Pancreas (tissue), 10 donors: ENCODE results near the gene KIF23. TPM values are rescaled to one million over a fixed set of nuclear protein-coding genes. Genes with fewer than 3 reads are reported as not detected.

ENCODE experiments used
- ATAC-seq, 4 donors: fragments of 200-7000 bp; cut with Tn5 transposase; one replicate each; pipeline versions ENCODE4 v1.8.0 to v1.9.1; 2020; ENCODE audit warnings: mild to moderate bottlenecking in 4 of 4, moderate library complexity in 4 of 4
- DNase-seq, 6 donors: peaks; one replicate each; pipeline ENCODE4 v3.0.0-alpha.2; 2020
- FAIRE-seq: peaks from 2 replicates; lab custom pipeline; 2012; peaks lifted over from hg19 to GRCh38; lab: Jason Lieb, UNC
- H3K27ac ChIP-seq, 4 donors: fragments of 200-600 bp; sonication (generic); 1 replicate in 3 of 4; 2 replicates in 1 of 4; pipeline versions ENCODE4 v1.5.0 to v1.8.0; 2020
- H3K27me3 ChIP-seq, 4 donors: fragments of 200-600 bp; one replicate each; pipeline ENCODE4 v1.8.0; 2021
- H3K36me3 ChIP-seq, 3 donors: fragments of 200-600 bp; sonication (generic) in 1 of 3; one replicate each; pipeline versions ENCODE4 v1.5.0 to v1.8.0; 2020 to 2021
- H3K4me1 ChIP-seq, 3 donors: fragments of 200-600 bp; one replicate each; pipeline ENCODE4 v1.8.0; 2021
- H3K4me3 ChIP-seq, 4 donors: fragments of 200-600 bp; sonication (generic) in 2 of 4; one replicate each; pipeline versions ENCODE4 v1.5.0 to v1.8.0; 2020 to 2021
- H3K9me3 ChIP-seq, 4 donors: fragments of 200-600 bp; one replicate each; pipeline ENCODE4 v1.8.0; 2021
- CTCF ChIP-seq, 4 donors: fragments of 200-600 bp; sonication (generic) in 3 of 4; IDR thresholded peaks; one replicate each; pipeline versions ENCODE4 v1.5.0 to v1.8.0; 2021; ENCODE audit warnings: antibody characterized with exemption in 4 of 4
- WGBS, 2 donors: extraction: QIAGEN DNeasy Blood & Tissue Kit; methylation state at CpG; one replicate each; pipeline ENCODE4 v1.1.7; 2013; 5-methylcytosine and 5-hydroxymethylcytosine counted together
- intact Hi-C, 3 donors: fragments of 100-400 bp; cut with DNase I; formaldehyde crosslinking; loops; one replicate each; pipeline versions ENCODE4 v1.11.1 to v1.14.2; 2022
- polyA plus RNA-seq, 2 donors: library from polyadenylated mRNA; stranded (reverse); fragments of 200-250 nt; gene quantifications; one replicate each; pipeline ENCODE4 v1.2.3, GENCODE V29; 2013
- total RNA-seq, 6 donors: library from RNA; stranded (reverse); fragmentation: NEBNext Ultra II Directional in 4 of 6; extraction: Animal tissue kit (Norgen Biotek cat#: 25700) in 4 of 6; gene quantifications; one replicate each; pipeline versions ENCODE4 v1.2.1 to v1.2.4, GENCODE V29; 2021 to 2023
- donor health status: healthy with polysubstance abuse.
- donor health status: DM: no; HTN: no; CAD: no; lungs with moderate emphysema.
- donor health status: DM: no; HTN: no; CAD: no.
- donor health status: control.
- donor health status: control.
- donor health status: Bipolar disorder and iron deficiency.
- donor health status: DM: yes; HTN: yes; CAD: no.
- donor health status: DM: no; HTN: no; CAD: no.
- donor health status: DM: no; HTN: no; CAD: no.
- donor health status: DM: yes; HTN: yes; CAD: no.

KIF23 gene
- total and polyA plus RNA-seq, 8 donors: 0.19 to 2.0 (median 0.88) TPM

DNA sequence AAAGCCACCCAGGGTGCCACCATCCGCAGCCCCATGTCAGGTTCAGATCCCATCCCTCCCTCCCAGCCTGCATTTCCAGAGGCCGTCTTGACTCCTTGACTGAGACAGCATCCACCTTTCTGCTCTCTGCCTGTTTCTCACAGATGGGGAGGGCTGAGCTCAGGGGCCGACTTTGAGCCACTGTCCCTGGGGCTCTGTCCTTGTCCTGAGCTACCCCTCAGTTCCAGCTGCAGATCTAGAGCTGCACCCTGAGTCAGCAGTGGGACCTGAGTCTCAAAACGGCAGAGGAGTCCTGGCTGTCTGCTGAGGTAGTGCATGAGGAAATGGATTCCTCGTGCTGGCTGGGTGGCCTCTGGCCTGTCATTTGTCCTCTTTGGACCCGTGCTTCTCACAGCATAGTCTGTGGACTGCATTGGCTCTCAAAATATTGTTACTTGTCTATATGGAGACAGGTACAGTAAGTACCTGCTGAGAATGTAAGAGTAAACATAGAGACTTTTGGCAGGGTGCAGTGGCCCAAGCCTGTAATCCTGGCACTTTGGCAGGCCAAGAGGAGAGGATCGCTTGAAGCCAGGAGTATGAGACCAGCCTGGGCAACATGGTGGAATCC lies 60.8 kb downstream of the KIF23 start:
- no peaks in the 10 kb centered on the region for H3K9me3 ChIP-seq
- H3K27ac ChIP-seq: no peak overlapping the region
- no peak for FAIRE-seq
- H3K4me1 ChIP-seq: no peaks in the 10 kb centered on the region
- 62 to 68% methylated on average over 7 of the region's 7 CpGs for WGBS, 2 donors
- H3K36me3 ChIP-seq: no peaks in the 10 kb centered on the region
- no peaks in the 10 kb centered on the region for H3K27me3 ChIP-seq
- no peak overlapping the region for H3K4me3 ChIP-seq
- no peak for ATAC-seq
- TF ChIP-seq CTCF (IDR thresholded peaks at IDR 0.05): no peak
- intact Hi-C loops: loop anchor here in 1 of 3 donors (5.0 kb wide), 1 partner anchor 1007 kb away; no protein-coding TSS in a partner anchor
- DNase-seq: no peak

DNA sequence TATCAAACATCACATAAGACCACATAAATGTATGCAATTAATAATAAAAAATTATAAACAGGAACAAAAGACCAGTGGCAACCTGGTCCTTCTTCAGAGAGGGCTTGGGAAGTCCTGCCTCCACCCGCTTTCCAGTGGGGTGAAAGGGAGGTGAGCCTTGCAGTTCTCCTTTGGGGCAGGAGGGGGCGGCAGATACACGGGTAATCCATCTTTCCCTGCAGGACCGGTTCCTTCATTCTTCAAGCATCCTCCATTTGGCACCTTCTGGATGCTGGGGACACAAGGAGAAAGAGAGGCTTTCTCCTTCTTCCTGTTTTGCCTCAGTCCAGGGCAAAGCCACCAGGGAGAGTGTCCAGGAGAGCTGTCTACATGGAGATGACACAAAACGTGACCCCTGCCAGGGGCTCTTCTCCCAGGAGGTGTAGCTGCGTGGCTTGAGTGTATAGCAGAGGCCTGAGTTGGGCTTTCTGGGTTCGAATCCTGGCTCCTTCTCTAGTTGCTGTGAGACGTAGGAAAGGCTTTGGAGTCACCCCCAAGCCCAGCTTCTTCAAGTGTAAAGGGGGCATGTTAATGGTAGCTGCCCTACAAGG lies 61.7 kb downstream of the KIF23 start:
- peak; percentile 61 to 91 (median 82) for DNase-seq
- TF ChIP-seq CTCF (IDR thresholded peaks at IDR 0.05): peak; percentile 86 to 96 (median 88)
- FAIRE-seq: peak; percentile 26
- H3K36me3 ChIP-seq: no peaks in the 10 kb centered on the region
- H3K4me1 ChIP-seq: no peaks in the 10 kb centered on the region
- intact Hi-C loops: no loop called here
- peak; percentile 87 to 99 (median 96) for ATAC-seq
- WGBS, 2 donors: 26 to 31% methylated on average over 8 of the region's 8 CpGs
- H3K9me3 ChIP-seq: no peaks in the 10 kb centered on the region
- no peak overlapping the region for H3K4me3 ChIP-seq
- H3K27me3 ChIP-seq: no peaks in the 10 kb centered on the region
- no peak overlapping the region for H3K27ac ChIP-seq

GRCh38 chr15:69476704-69477473 lies 62.7 kb downstream of the KIF23 start:
- Histone ChIP-seq H3K36me3 (no peaks in the 10 kb centered on the region), H3K27ac (no peak overlapping the region), H3K27me3 (no peaks in the 10 kb centered on the region), H3K4me1 (no peaks in the 10 kb centered on the region), H3K9me3 (no peaks in the 10 kb centered on the region), H3K4me3 (no peak overlapping the region)
- 55 to 70% methylated on average over 9 of the region's 9 CpGs for WGBS, 2 donors
- TF ChIP-seq CTCF (IDR thresholded peaks at IDR 0.05): no peak
- ATAC-seq (no peak), DNase-seq (no peak), FAIRE-seq (no peak)
- intact Hi-C loops: no loop called here

DNA sequence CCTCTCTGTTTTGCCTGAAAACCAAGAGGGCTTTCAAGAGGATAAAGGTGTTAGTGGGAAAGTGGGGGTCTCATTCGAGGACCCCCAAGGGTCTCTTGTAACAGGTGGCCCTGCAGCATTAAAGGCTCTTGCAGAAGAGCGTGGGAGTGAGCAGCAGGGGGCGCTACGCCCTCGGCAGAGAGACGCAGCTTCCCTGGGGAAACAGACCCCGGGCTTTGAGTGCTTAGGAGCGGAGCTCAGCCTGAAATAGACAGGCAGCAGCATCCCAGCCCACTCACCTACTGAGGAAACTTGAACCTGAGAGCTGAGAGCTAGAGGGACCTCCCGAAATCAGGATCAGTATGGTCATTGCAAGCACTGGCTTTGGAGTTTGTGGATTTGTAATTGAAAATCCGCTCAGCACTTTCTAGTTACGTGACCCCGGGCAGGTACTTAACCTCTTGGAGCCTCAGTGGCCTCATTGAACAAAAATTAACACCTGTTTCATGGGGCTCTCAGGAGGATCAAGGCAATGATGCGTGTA lies 64.2 kb downstream of the KIF23 start:
- TF ChIP-seq CTCF (IDR thresholded peaks at IDR 0.05): peak; percentile 51 to 86 (median 78)
- intact Hi-C loops: no loop called here
- Histone ChIP-seq H3K9me3 (no peaks in the 10 kb centered on the region), H3K36me3 (no peaks in the 10 kb centered on the region), H3K27me3 (no peaks in the 10 kb centered on the region), H3K4me3 (no peak overlapping the region), H3K4me1 (no peaks in the 10 kb centered on the region), H3K27ac (no peak overlapping the region)
- FAIRE-seq: no peak
- DNase-seq: peak in 3 of 6 donors; percentile 46 to 82 (median 57)
- peak in 3 of 4 donors; percentile 49 to 59 (median 52) for ATAC-seq
- 31 to 34% methylated on average over 13 of the region's 13 CpGs for WGBS, 2 donors
